Smooth muscle cell of the brain vasculature (primary cell): ENCODE measurements around the gene NUSAP1.
"Not testable (repeated sequence)": the region's sequence is repeated elsewhere in the genome, so short reads cannot be mapped to it uniquely, and the experiment has no call there.

ENCODE experiments used
- DNase-seq: peaks from one replicate; pipeline ENCODE4 v3.0.0-alpha.2; 2012; ENCODE audit warnings: low read depth, low spot score

NUSAP1 gene

DNA sequence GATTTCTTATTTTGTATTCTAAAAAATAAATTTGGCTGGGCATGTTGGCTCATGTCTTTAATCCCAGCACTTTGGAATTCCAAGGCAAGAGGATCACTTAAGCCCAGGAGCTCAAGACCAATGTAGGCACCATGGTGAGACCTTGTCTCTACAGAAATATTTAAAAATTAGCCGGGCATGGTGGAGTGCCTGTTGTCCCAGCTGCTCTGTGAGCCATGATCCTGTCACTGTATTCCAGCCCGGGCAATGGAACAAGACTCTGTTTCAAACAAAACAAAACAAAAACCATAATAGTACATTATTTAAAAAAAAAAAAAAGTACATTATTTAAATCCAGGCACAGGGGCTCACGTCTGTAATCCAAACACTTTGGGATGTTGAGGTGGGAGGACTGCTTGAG, 78.8 kb downstream of the NUSAP1 start:
- no peak for DNase-seq

DNA sequence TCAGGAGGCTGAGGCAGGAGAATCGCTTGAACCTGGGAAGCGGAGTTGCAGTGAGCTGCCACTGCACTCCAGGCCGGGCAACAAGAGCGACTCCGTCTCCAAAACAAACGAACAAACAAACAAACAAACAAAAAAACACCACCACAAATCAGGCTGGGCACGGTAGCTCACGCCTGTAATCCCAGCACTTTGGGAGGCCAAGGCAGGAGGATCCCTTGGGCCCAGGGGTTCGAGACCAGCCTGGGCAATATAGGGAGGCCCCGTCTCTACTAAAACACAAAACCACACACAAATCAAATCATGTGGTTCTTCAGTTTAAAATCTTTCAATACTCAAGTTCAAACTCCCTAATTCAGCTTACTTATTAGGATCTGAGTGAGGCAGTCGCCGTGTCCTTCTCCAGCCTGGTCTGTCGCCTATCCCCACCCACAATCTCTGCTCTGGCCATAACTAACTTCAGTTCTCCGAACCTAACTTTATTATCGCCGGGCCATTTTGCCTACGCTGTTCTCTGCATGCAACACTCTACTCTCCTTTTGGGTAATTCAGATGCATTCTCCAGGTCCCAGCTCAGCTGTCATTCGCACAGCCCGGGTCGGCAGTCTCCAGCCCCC, 83.6 kb downstream of the NUSAP1 start:
- DNase-seq = no peak

DNA sequence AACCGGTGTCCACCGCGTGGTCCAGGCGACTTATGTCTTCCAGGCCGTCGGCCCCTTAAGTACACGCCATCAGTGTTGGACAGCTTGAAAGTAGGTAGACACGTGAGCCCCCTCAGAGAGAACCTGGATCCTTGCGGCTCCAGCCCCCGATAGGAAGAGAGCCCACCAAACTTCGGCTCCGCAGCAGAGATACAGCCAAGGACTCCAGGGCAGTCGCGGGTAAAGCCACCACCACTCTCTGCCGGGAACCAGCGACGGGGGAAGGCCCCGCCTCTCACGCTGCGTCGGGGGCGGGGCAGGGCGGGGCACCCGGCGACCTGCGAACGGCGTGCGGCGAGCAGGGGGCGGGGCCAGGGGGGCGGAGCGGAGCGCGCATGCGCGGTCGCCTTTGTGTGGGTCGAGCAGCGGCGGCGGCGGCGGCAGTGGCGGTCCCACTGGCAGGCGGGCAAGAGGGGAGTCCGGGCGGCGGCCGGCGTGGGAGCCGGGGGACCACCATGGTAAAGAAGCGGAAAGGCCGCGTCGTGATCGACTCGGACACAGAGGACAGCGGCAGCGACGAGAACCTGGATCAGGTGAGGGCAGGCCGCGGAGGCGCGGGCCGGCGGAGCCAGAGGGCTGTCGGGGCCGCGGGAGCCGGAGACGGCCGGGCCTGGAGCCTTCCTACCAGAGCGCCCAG, 84.2 kb downstream of the NUSAP1 start, which contains the start of gene RTF1:
Gene RTF1, plus strand, starts transcription at position 354 of the 676 bp plus-strand sequence. Its CDS starts 21 bp downstream, at position 375.
- peak; percentile 72 for DNase-seq

- no peak for DNase-seq
These were observed 84.9 kb downstream of the NUSAP1 start for GRCh38 chr15:41417418-41418195.

- DNase-seq = no peak
These were observed 91.4 kb downstream of the NUSAP1 start for GRCh38 chr15:41423979-41424659.

DNA sequence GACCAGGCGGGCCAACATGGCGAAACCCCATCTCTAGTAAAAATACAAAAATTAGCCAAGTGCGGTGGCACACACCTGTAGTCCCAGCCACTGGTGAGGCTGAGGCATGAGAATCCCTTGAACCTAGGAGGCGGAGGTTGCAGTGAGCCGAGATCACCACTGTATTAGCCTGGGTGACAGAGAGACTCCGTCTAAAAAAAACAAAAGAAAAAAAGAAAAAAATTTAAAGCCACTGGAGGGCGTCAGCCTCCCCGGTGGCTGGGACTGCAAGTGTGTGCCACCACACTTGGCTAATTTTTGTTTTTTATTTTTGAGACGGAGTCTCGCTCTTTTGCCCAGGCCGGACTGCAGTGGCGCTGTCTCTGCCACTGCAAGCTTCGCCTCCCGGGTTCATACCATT, 92.1 kb downstream of the NUSAP1 start:
- DNase-seq = no peak

DNA sequence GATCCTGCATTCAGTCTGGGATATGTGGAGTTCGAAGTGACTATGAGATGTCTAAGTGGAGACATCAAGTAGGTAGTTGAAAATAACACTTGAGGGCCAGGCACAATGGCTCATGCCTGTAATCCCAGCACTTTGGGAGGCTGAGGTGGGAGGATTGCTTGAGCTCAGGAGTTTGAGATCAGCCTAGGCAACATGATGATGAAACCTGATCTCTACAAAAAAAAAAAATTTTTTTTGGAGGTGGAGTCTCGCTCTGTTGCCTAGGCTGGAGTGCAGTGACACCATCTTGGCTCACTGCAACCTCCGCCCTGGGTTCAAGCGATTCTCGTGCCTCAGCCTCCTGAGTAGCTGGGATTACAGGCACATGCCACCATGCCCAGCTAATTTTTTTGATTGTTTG, 93.2 kb downstream of the NUSAP1 start:
- not testable (repeated sequence) for DNase-seq

DNA sequence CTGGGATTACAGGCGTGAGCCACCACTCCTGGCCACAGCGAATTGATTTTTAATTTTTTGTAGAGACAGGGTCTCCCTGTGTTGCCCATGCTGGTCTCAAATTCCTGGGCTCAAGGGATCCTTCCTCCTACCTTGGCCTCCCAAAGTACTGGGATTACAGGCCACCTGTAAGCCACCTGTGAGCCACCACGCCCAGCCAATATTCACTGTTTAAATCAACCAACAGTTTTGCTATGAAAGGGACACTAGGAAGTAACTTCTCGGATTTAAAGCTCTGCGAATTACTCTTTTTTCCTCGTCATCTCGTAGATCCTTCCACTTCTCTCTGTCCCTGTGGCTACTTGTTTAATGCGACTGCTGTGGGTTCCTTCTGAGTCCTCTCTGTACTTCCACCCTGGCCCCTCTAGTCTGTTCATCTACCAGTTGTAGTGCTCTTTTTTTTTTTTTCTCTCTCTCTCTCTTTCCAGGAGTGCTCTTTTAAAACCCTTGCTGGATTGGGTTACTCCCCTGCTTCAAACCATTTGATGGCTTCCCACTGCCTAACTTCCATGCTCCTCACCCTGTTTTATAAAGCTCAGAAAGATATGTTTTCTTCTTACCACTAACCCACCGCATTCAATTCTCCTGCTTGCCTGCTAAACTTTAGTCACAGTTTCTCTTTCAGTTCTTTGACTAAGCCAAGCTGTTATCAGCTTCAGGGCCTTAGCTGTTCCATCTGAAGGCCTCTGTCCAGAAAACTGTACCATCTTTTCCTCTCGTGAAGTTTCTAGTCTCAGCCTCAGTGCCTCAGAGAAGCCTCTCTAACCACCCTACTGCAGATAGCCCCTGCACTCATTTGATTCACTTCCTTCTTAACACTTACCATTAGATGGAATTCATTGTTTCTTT, 96.6 kb downstream of the NUSAP1 start:
- DNase-seq = no peak
